T-helper 9 cell (primary cell): Measurements from ENCODE around the gene DNAH9.

Source experiments
- DNase-seq: peaks from one replicate; pipeline ENCODE4 v3.0.0-alpha.2; 2020

Gene DNAH9

DNA sequence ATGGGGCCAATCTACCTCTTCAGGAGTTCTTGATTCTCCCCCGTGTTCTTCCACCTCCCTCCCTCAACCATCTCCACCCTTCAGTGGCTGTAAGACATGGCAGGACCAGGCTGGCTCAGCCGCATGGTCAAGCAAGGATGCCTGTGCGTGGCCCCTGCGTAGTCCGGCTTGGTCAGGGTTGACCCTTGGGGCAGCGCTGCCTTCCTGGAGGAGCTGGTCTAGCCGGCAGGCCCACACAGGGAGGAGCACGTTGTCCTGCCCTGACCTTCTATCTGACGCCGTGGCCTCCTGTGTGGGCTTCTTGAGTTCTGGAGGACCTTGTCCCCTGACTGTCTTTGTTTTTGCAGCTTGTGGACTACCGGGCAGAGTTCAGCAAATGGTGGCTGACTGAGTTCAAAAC is 169.8 kb downstream of the DNAH9 start:
- DNase-seq, result no peak

DNA sequence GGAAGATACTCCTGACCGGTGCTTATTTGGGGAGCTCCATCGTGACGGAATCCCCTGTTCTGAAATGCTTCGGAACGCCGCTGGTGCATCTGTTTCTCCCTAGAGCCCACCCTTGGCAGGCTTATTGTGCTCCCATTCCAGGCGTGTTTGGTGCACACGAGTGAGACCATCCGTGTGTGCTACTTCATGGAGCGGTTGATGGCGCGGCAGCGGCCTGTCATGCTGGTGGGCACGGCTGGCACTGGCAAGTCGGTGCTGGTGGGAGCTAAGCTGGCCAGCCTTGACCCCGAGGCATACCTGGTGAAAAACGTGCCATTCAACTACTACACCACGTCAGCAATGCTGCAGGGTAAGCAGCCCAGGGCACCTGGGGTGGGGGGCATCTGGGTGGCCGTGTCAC is 170.7 kb downstream of the DNAH9 start:
- DNase-seq, result no peak

DNA sequence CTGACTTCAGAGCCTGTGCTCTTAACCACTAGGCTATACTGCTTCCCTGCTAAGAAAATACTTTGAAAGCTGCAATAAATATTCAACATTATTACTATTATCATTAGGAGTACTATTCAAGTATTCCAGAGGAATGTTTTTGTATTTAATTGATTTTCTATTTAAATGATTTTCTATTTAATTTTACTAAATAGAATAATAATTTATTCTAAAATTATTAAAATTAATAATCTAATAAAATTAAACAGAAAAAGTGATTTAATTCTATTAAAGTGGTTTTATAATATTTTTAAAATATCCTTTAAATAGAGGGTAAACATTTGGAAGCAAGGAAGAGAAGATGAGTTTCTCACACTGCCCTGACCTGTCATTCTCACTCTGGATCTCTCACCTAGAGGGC is 173.8 kb downstream of the DNAH9 start:
- no peak for DNase-seq

DNA sequence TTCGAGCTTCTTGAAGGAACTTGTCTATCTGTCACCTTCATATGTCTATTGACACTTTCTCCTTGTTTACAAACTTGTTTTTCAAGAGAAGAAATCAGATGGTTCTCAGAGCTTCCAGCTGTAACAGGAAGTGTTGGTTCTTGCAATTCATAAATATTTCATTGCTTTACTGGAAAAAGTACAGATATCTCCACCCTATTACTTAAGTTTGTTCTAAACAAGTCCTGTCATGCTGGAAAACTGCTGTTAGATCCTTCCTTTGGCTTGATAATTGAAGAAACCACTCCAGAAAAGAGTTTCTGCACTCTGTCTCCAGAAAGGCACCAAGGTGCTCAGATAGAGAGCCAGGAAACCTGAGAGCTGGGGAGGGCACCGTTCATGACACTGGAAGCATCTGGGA is 181.6 kb downstream of the DNAH9 start:
- DNase-seq, result no peak

DNA sequence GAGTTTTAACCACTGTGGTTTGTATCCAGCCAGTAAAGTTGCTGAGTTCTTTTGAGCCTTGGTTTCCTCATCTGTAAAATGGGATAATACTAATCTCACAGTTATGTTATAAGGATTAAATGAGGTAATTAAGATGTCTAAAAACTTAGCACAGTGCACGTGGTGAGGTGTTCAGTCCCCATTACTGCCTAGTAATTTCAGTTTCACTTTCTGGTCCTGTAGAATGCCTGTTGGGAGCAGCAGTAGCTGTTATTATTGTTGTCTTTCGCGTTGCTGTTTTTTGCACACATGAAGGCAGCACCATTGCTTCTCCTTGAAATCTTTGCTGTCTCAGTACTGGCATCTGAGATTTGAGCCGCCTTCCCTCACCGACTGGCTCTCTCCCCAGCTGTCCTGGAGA is 182.4 kb downstream of the DNAH9 start:
- DNase-seq, result no peak

DNA sequence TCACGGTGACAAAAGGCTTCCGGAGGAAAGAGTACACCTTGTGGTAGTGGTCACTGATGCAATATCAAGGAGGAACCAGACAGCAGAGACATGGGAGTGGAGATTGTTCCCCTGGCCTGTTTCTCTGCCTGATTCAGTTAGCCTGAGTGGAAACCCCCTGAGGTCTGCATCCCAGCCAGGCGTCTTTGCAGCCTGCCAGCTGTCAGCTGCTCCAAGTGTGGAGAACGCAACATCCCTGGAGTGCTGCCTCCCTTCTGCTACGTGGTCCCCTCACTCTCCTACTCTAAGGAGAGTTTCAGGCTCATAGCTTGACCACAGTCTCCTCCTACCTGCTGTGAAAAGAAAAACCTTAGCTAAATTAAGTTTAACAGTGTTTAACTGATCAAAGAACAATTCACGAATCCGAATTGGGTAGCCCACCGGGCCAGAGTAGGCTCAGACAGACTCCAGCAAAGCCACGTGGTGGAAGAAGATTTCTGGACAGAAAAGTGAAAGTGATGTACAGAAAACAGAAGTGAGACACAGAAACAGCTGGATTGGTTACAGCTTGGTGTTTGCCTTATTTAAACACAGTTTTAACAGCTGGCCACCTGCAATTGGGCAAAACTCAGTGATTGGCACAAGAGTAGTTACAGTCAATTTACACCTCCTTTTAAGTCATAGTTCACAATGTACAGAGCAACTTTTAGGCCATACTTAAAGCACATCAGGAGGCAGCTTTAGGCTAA is 188.6 kb downstream of the DNAH9 start:
- DNase-seq, result no peak

DNA sequence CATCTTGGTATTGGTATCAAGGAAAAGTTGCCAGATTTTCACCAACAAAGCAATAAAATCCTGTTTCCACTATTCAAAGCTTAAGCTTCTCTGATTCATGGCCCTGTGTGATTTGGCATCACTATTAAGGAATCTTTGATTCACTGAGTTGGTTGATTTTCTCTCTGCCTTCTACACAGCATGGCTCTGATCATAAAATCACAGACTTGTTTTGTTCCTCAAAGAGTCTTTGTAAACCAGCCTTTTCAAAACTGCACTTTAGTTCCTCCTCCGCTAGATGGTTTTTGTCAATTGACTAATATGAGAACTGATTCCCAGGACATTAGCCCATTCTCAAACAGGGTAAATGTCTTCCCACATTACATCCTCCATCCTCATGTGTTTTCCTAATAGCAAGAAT is 197.6 kb downstream of the DNAH9 start:
- DNase-seq, result no peak

DNA sequence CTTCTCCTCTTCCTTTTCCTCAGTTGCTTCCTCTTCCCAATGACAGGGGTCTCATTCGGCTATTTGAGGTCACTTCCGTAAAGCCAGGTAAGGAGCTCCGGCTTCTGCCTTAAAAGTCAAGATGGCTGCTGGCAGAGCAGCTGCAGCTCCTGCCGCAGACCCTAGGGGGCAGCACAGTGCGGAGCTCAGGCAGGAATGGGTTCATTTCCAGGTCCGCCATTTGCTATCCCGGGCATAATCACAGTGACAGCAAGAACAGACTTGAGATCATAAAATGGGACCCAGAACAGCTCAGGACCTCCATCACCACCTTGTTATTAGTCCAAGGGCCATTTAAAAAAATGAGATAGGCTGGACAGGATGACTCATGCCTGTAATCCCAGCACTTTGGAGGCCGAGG is 199.5 kb downstream of the DNAH9 start:
- DNase-seq, result no peak

DNA sequence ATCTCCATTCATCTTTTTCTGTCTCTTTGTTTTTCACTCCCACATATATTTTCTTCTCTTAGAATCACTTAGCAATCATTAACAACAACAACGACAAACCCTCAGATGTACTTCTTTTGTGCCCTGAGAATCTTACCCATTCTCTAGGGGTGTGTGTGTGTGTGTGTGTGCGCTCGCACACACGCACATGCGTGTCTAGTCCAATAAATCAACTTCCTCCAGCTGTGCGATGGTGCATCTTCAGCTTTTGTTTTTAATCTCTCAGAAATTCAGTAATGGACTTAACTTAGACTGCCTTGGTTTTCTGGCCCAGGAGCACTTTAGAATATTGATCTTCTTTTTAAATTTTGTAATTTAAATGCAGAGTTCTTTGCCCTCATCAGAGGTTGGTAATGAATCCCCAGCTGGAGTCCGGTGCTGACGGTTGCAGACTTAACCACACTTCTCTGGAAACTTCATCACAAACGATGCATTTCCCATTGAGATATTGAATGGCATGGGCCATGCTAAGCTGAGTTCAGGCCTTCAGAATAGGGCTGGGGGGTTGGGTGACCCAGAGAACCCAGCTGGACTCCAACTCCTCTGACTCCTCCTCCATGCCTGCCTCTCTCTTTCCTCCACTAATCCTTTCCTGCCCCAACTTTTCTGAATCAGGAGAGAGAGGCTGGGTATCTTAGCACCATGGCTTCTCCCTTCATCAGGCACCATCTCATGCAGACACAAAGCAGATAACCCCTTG is 205.1 kb downstream of the DNAH9 start:
- DNase-seq, result no peak

DNA sequence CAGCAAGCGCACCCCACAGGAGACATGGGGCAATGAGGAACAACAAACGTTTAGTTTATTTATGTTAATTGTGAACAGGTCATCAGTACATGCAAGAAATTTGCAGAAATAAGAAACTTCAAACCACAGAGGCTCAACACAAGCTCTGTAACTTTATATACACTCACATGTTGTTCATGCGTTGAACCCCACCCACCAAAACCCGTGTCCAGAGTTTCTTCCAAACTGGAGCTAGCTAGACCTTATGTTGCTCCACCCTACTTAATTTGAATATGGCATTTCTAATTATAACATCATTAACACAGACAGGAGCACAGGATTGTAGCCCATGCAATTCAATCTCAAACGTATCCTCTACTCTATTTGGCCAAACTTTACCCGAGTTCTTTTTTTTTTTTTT is 206.9 kb downstream of the DNAH9 start:
- no peak for DNase-seq

DNA sequence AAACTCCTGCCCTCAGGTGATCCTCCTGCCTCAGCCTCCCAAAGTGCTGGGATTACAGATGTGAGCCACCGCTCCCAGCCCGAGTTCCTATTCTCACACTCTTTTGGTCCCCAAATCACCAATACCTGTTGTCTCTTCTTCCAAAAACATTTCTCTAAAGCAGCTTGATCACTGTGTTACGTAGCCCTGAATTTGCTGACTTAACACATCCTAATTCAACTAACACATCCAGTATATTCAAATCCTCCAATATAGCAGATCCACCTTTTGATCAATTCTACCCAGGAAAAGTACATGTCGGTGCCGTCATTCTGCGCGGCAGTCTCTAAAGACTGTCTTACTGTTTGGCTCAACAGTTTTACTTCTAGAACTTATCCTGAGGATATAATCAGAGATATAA is 207.7 kb downstream of the DNAH9 start:
- DNase-seq, result no peak

DNA sequence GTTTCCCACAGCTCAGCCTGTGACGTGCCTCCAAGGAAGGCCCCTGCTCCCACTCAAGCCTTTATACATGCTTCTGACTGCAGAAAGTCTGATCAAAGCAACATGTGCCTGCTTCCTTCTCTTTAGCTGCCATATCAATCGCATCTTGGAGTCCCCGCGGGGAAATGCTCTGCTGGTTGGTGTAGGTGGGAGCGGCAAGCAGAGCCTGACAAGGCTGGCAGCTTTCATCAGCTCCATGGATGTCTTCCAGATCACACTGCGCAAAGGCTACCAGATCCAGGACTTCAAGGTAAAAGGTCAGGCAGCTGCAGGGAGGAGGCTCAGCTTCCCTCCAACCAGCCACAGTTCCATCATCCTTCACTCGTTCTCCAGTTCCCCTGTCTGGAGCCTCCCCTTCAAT is 209.3 kb downstream of the DNAH9 start:
- no peak for DNase-seq

DNA sequence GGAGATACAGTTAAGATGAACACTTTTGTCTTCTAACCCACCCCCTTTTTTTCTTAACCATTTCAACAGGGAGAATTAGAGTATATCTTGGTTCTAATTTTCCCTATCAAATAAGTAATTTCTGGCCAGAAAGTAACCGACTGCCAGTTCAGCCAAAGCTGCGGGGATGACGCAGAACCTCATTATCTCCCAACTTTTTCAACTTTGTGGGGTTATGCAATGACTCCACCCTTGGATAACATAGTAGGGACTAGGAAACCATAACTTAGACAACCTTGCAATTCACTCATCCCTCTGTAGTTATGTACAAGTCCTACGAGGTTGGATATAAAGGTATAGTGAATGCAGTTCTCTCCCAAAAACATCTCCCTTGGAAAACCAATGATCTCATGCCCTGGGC is 215.0 kb downstream of the DNAH9 start:
- DNase-seq, result no peak

DNA sequence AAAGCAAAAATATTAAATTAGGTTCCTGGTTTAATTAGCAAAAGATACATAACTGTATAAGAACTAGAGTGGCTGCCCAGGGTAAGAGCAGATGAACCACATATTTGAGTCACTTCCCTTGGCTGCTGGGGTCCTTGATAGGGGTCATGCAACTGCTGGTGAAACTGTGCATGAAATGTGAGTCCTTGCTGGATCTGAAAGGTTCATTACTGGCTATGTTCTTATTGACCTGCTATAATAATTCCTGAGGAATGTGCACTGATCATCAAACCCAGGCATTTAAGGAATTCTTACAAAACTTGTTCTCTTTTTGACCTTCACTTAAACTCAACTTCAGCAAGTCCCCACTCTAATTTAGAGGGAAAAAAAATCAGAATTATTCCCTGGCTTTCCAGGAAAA is 215.6 kb downstream of the DNAH9 start:
- DNase-seq, result no peak

DNA sequence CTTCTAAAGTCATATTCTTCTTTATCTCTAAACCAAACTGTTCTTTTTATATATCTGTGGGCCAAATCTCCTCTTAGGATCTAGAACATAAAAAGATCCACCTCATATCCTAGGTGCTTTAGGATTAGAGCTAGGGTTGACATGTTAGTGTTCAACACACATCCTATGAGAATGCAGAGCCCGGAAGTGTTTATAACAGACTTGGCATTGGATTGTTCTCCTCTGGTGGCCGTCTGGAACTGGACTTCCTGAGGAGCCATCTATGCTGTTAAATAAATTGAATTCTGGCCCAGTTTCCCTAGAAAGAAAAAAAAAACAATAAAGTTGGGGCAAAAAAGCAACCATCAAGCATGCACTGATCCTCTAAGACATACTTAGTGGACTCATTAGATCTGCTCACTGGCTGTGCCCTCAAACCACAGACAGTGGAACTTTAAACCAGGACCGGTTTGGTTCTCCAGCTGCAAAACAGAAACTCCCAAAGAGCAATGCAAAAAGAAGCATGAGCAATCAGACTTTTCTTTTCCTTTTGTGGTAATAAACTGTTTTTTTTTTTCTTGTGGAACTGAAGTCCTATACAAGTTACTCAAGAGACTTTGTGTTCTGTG is 216.5 kb downstream of the DNAH9 start:
- DNase-seq, result no peak

DNA sequence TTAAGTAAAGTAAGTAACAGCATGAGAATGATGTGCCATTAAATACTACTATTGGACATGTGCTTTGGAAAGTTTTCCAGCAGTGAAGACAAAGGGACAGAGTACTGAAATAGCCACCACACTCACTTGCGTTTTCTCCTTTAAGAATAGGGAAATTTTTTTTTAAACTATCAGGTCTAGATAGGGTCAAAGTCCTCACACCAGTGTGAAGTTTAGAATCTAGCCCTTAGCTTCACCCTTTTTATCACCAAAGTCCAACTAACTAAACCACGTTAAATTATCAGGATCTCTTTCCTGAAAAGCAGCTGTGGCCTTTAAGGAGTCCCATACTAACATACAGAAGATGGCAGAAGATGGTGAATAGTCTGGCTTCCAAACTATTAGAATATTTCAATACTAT is 218.1 kb downstream of the DNAH9 start:
- DNase-seq, result no peak

DNA sequence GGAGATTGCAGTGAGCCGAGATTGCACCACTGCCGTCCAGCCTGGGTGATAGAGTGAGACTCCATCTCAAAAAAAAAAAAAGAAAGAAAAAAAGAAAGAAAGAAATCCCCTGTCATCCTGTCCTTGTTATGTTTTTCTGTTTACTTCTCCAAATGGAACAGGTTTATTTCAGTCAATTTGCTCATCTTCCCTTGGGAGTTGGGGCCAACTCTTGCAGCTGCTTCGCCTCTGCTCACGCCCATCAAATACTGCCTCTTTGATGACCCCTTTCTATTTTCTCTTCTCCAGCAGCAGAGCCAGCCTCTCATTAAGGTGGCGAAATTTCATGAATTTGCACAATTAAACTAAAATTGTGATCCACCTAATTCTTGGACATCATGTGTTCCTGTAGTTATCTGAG is 225.6 kb downstream of the DNAH9 start:
- no peak for DNase-seq

DNA sequence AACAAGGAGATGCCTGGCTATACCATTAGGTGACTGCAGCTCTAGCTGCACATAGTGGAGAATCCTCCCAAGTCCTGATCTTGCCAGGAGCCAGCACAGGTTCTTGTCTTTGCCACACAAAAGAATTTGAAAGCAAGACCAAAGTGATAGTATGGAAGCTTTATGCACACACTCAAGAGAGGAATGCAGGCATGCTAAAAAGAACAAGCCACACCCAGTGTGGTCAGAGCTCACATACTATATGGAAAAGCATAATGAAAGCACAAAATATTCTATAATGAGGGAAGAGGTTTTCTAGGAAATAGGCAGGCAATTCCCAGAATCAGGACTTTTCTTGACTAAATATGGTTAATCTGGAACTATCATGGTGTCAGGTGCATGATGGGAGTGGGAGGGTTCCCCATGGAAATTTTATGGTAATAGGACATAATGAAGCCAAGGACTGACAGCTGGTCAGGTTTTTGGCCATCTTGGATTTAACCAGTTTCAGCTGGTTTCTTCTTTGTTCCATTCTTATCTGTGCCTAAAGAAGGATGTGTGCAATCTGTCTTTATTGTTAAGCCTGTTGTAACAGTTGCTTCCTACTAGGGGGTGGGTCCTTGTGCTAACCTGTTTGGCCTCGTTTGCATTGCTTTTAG is 227.4 kb downstream of the DNAH9 start:
- DNase-seq, result no peak

DNA sequence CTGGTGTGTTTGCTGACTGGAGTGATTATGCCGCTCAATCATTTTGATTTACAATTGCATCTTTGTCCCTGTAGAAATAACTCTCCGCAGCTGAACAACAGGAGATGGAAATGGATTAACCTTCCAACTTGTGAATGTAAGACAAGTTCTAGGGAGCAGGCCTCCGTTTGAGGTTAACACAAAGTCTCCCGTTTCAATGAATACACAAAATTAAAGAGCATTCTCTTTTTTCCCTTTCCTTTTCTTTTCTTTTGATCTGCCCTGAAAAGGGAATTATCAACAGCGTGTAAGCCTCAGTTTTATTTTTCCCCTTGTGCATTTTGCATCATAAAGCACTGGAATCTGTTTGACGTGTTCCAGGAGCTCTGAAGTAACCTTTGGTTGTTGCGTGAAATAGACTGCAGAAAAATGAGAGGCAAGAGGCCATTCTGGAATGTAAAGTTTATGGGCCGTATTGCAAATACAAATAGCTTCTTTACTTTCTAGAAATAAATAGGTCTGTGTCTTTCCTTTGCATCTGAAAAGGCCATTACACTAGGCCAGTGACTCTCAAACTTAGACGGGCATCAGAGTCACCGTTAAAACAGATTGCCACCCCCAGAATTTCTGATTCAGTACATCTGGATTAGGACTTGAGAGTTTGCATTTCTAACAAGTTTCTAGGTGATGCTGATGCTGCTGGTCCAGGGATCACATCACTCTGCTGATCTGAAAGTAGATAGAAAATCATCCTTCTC is 234.3 kb downstream of the DNAH9 start:
- no peak for DNase-seq

DNA sequence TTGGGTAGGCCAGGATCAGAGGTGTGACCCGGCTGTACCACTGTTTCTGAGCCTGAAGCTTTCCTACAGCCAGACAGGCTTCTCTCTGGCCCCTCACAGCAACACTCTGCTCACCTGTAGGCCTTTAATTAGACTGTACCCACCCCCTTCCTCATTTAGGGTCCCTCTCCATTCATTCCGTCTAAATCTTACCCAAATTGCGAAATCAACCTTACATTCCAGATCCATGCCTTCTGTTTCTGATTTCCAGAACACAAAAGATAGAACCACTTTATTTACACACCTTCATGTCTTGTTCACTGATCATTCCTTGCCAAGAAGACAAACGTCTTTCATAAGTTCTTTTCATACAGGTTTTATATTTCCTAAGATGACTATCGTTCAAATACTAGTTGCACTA is 238.2 kb downstream of the DNAH9 start:
- no peak for DNase-seq

DNA sequence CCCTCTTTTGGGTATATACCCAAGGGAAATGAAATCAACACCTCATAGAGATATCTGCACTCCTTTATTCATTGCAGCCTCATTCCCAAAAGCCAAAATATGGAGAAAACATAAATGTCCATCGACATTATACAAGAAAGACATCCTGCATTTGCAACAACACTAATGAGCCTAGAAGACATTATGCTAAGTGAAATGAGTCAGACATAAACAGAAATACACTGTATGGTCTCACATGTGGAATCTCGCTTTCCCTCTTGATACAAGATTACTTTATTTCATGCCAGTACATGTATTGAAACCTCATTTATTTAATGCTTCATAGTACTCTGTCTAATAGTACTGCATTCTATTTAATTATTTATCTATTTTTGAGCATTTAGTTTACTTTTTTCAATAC is 241.8 kb downstream of the DNAH9 start:
- no peak for DNase-seq

DNA sequence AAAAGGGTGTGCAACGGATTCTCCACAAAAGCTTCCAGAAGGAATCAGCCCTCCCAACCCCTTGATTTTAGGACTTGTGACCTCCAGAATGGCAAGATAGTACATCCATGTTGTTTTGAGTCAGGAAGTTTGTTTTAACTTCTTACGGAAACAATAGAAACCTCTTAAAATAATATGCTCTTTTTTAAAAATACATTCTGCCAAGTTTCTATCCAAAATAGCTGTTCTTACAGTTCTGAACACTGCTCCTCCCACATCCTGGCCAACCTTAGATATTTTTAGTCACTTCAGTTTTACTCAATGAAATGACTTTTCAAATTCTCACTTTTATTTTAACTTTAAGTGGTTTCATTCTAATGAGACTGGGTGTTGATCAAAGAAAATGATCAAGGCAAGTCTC is 242.6 kb downstream of the DNAH9 start:
- no peak for DNase-seq

DNA sequence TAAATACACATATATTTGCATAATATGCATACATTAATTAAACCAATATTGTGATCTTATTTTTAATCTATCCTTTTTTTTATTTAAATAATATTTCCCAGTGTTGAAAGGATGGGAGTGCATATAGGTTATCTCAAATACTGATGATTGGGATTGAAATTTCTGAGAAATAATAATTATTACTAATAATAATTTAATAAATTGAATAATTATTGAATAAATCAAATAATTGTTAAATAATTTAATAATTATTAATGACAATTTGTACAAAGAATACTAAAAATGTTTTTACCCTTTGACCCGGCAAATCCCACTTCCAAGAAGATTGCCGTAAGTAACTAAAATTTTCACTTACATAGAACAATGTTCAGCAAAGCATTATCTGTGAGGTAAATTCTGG is 250.1 kb downstream of the DNAH9 start:
- DNase-seq, result no peak
